RWPE2 (cell line): ENCODE data around the gene NCOA7.

ENCODE experiments used
- ATAC-seq: fragments of 200-7000 bp; cut with Tn5 transposase; 3 replicates; pipeline ENCODE4 v1.9.1; 2021; ENCODE audit warnings: low read depth
- DNase-seq: peaks from one replicate; pipeline ENCODE4 v3.0.0-alpha.2; 2020; ENCODE audit warnings: low spot score
- H3K27ac ChIP-seq: fragments of 450-650 bp; 2 replicates; pipeline ENCODE4 v1.5.1; 2017; ENCODE audit warnings: mild to moderate bottlenecking; ENCODE audit not compliant: poor library complexity, severe bottlenecking
- H3K27me3 ChIP-seq: fragments of 250-450 bp; sonication (Bioruptor Pico); 2 replicates; pipeline ENCODE4 v1.5.1; 2021; ENCODE audit warnings: mild to moderate bottlenecking, moderate library complexity; ENCODE audit not compliant: insufficient read depth, poor library complexity, severe bottlenecking
- H3K36me3 ChIP-seq: fragments of 250-450 bp; sonication (Bioruptor Pico); 2 replicates; pipeline ENCODE4 v1.5.1; 2020; ENCODE audit warnings: low read depth, mild to moderate bottlenecking, moderate library complexity
- H3K4me1 ChIP-seq: fragments of 250-450 bp; sonication (Bioruptor Pico); 2 replicates; pipeline ENCODE4 v1.5.1; 2021; ENCODE audit warnings: mild to moderate bottlenecking, moderate library complexity; ENCODE audit not compliant: insufficient read depth, poor library complexity, severe bottlenecking
- H3K4me3 ChIP-seq: fragments of 250-450 bp; sonication (Bioruptor Pico); 2 replicates; pipeline ENCODE4 v1.5.1; 2021; ENCODE audit warnings: mild to moderate bottlenecking, moderate library complexity; ENCODE audit not compliant: severe bottlenecking
- H3K9me3 ChIP-seq: fragments of 250-450 bp; sonication (Bioruptor Pico); 2 replicates; pipeline ENCODE4 v1.5.1; 2021; ENCODE audit warnings: mild to moderate bottlenecking, moderate library complexity; ENCODE audit not compliant: severe bottlenecking
- TF ChIP-seq, protein P1 (sequence below): fragments of 450-650 bp; IDR thresholded peaks from one replicate; pipeline ENCODE4 v1.5.1; 2017; ENCODE audit warnings: mild to moderate bottlenecking, moderate library complexity; ENCODE audit not compliant: poor library complexity, severe bottlenecking

Gene NCOA7

DNA sequence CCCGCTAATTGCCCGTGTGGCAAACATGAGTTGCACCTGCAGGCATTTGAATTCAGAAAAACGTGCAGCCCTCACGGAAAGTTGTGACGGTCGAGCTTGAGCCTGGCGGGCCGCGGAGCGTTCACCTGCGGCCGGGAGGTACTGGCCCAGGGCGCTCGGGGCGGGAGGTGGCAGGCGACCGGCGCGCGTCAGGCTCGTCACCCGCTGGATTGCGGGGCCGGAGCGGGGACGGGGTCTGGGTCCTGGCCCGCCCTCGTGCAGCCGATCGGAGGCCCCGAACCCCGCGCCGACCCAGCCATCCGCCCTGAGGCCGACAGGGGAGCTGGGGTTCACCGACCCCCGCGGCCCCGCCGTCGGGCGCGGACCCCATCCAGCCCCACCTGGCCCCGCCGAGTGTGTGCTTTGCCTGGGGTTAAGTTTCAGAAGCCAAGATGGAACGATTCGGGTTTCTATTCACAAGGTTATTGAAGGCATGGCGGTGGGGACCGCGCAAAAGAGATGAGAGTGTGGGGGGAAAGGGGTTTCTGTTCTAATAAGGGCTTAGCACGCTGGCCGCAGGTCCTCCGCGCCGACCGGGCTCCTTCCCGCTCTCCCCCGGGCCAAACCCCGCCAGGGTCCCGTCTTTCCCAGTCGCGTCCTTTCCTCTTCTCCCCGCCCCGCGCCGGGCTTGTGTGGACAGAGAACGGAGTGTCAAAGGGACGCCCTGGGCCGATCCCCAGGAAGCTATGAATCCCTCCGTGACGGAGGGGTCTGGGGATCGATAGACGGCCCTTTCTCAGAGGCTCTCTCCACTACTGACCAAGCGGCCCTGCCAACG is 43.0 kb upstream of the NCOA7 start:
- DNase-seq: no peak

GRCh38 chr6:125748406-125749172 is 42.2 kb upstream of the NCOA7 start:
- Histone ChIP-seq H3K4me3 (peak overlapping the region; percentile 56), H3K9me3 (no peaks in the 10 kb centered on the region), H3K27ac (no peak overlapping the region), H3K4me1 (peaks cover 8% of the 10 kb centered on the region), H3K36me3 (no peaks in the 10 kb centered on the region), H3K27me3 (peaks cover 94% of the 10 kb centered on the region)
- DNase-seq: no peak
- ATAC-seq: peak; percentile 13; the same call in 2 of the 3 replicates
- TF ChIP-seq, protein P1, sequence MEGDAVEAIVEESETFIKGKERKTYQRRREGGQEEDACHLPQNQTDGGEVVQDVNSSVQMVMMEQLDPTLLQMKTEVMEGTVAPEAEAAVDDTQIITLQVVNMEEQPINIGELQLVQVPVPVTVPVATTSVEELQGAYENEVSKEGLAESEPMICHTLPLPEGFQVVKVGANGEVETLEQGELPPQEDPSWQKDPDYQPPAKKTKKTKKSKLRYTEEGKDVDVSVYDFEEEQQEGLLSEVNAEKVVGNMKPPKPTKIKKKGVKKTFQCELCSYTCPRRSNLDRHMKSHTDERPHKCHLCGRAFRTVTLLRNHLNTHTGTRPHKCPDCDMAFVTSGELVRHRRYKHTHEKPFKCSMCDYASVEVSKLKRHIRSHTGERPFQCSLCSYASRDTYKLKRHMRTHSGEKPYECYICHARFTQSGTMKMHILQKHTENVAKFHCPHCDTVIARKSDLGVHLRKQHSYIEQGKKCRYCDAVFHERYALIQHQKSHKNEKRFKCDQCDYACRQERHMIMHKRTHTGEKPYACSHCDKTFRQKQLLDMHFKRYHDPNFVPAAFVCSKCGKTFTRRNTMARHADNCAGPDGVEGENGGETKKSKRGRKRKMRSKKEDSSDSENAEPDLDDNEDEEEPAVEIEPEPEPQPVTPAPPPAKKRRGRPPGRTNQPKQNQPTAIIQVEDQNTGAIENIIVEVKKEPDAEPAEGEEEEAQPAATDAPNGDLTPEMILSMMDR: no peak

More for the DNA sequence above, 43.0 kb upstream of the NCOA7 start:
- TF ChIP-seq, protein P1: no peak
- Histone ChIP-seq H3K9me3 (no peaks in the 10 kb centered on the region), H3K4me1 (peaks cover 11% of the 10 kb centered on the region), H3K4me3 (peak overlapping the region; percentile 56), H3K27me3 (peaks cover 95% of the 10 kb centered on the region), H3K36me3 (no peaks in the 10 kb centered on the region), H3K27ac (no peak overlapping the region)
- ATAC-seq: peak; percentile 35

GRCh38 chr6:125749173-125749864 is 41.4 kb upstream of the NCOA7 start, which contains the start of gene HEY2:
Gene HEY2, plus strand, starts transcription at chr6:125749632. Its CDS starts 145 bp downstream, at chr6:125749777.
- H3K27ac ChIP-seq: no peak within 1 kb of the TSS
- TF ChIP-seq, protein P1: no peak
- no peaks in the 10 kb centered on the region for H3K9me3 ChIP-seq
- H3K27me3 ChIP-seq: peaks cover 94% of the 10 kb centered on the region
- DNase-seq: peak; percentile 83
- peak within 1 kb of the TSS; percentile 56 for H3K4me3 ChIP-seq
- H3K4me1 ChIP-seq: peaks cover 8% of the 10 kb centered on the region
- peak; percentile 87 for ATAC-seq
- H3K36me3 ChIP-seq: no peaks in the 10 kb centered on the region

GRCh38 chr6:125749865-125750691 is 40.7 kb upstream of the NCOA7 start:
- Histone ChIP-seq H3K4me3 (peak overlapping the region; percentile 56), H3K36me3 (no peaks in the 10 kb centered on the region), H3K27ac (no peak overlapping the region), H3K27me3 (peaks cover 92% of the 10 kb centered on the region), H3K9me3 (no peaks in the 10 kb centered on the region), H3K4me1 (peaks cover 8% of the 10 kb centered on the region)
- TF ChIP-seq, protein P1: no peak
- ATAC-seq (no peak; the same call in 2 of the 3 replicates), DNase-seq (no peak)
